ENCODE measurements around the gene IRF6. TPM values are rescaled to one million over a fixed set of nuclear protein-coding genes. Genes with fewer than 3 reads are reported as not detected.

IRF6 gene
- total RNA-seq, 1 experiment from 2014 or later = 17.2 TPM

GRCh38 chr1:209748620-209749019, 57.3 kb downstream of the IRF6 start:
- H3K27ac Mint-ChIP-seq = no peak overlapping the region
- H3K36me3 Mint-ChIP-seq = no peaks in the 10 kb centered on the region
- no peak overlapping the region for H3K4me3 Mint-ChIP-seq
- H3K27me3 Mint-ChIP-seq (ENCODE audit: low read depth) = peaks cover 22% of the 10 kb centered on the region
- no peak for TF ChIP-seq NR2C2 (CRISPR knock-in tag; IDR thresholded peaks at IDR 0.05)
- TF ChIP-seq ZMAT4 (CRISPR knock-in tag; IDR thresholded peaks at IDR 0.05) = no peak
- TF ChIP-seq NFE2L1 (CRISPR knock-in tag; IDR thresholded peaks at IDR 0.05) = no peak
- TF ChIP-seq ATF1 (CRISPR knock-in tag; IDR thresholded peaks at IDR 0.05) = no peak
- no peak for TF ChIP-seq CREB1 (CRISPR knock-in tag; IDR thresholded peaks at IDR 0.05)
- no peak for TF ChIP-seq HMGA2 (CRISPR knock-in tag; IDR thresholded peaks at IDR 0.05)
- TF ChIP-seq CTCF (IDR thresholded peaks at IDR 0.05) = no peak
- TF ChIP-seq TCF7 (CRISPR knock-in tag; IDR thresholded peaks at IDR 0.05; ENCODE audit: low read depth) = no peak
- TF ChIP-seq FOXP1 (CRISPR knock-in tag; IDR thresholded peaks at IDR 0.05; ENCODE audit: borderline replicate concordance) = no peak
- no peak for TF ChIP-seq NFYB (CRISPR knock-in tag; conservative IDR thresholded peaks at IDR 0.05; ENCODE audit: low read depth)
- H3K4me1 Mint-ChIP-seq = peaks cover 10% of the 10 kb centered on the region
- no peak for ATAC-seq
- DNase-seq (ENCODE audit: low spot score) = peak; percentile 35
- H3K9me3 Mint-ChIP-seq = no peaks in the 10 kb centered on the region
- CTCF ChIA-PET = interaction anchor here (0.7 to 2.1 kb wide), 31 partner anchors 9 to 596 kb away, joined by 3 to 15 read pairs (median 5); partner anchors contain the start of genes C1orf74, G0S2, IRF6 and LAMB3
- POLR2A ChIA-PET = no interaction called here

- POLR2A ChIA-PET = no interaction called here
- H3K27me3 Mint-ChIP-seq (ENCODE audit: low read depth) = peaks cover 23% of the 10 kb centered on the region
- CTCF ChIA-PET = interaction anchor here (0.5 to 2.1 kb wide), 35 partner anchors 8 to 235 kb away, joined by 3 to 15 read pairs (median 4); partner anchors contain the start of genes C1orf74, G0S2, IRF6 and LAMB3
- peak; percentile 85 for TF ChIP-seq MAX (CRISPR knock-in tag; IDR thresholded peaks at IDR 0.05)
- TF ChIP-seq ZNF232 (CRISPR knock-in tag; IDR thresholded peaks at IDR 0.05) = peak; percentile 65; the same call in 1 of the 2 replicates
- peak; percentile 24; the same call in 1 of the 2 replicates for TF ChIP-seq TEAD1 (CRISPR knock-in tag; IDR thresholded peaks at IDR 0.05)
- peak; percentile 50; the same call in 1 of the 2 replicates for TF ChIP-seq FOXP1 (CRISPR knock-in tag; IDR thresholded peaks at IDR 0.05; ENCODE audit: borderline replicate concordance)
- TF ChIP-seq JUN (CRISPR knock-in tag; IDR thresholded peaks at IDR 0.05) = no peak
- TF ChIP-seq CDX4 (CRISPR knock-in tag; IDR thresholded peaks at IDR 0.05; ENCODE audit: borderline replicate concordance) = no peak
- 0 out of 2 replicates have a peak, but pooled peaks have one; percentile 40 for TF ChIP-seq E2F5 (CRISPR knock-in tag; IDR thresholded peaks at IDR 0.05)
- TF ChIP-seq FOXK1 (CRISPR knock-in tag; IDR thresholded peaks at IDR 0.05) = 0 out of 2 replicates have a peak, but pooled peaks have one; percentile 34
- TF ChIP-seq SP1 (CRISPR knock-in tag; conservative IDR thresholded peaks at IDR 0.05) = 0 out of 2 replicates have a peak, but pooled peaks have one; percentile 55
- no peak for TF ChIP-seq PRRX2 (CRISPR knock-in tag; IDR thresholded peaks at IDR 0.05)
- TF ChIP-seq ELF4 (CRISPR knock-in tag; IDR thresholded peaks at IDR 0.05; ENCODE audit: low read depth) = no peak
- TF ChIP-seq CTCF (IDR thresholded peaks at IDR 0.05) = peak; percentile 96
- no peak for TF ChIP-seq EMX1 (CRISPR knock-in tag; IDR thresholded peaks at IDR 0.05)
- no peak for TF ChIP-seq GTF2I (CRISPR knock-in tag; conservative IDR thresholded peaks at IDR 0.05)
- TF ChIP-seq ATF3 (CRISPR knock-in tag; conservative IDR thresholded peaks at IDR 0.05) = peak; percentile 71; the same call in 1 of the 2 replicates
- TF ChIP-seq HMGXB4 (CRISPR knock-in tag; IDR thresholded peaks at IDR 0.05) = peak; percentile 90
- peak; percentile 78; the same call in 1 of the 2 replicates for TF ChIP-seq CREM (CRISPR knock-in tag; IDR thresholded peaks at IDR 0.05)
- TF ChIP-seq USF1 (CRISPR knock-in tag; IDR thresholded peaks at IDR 0.05) = no peak
Observed at GRCh38 chr1:209747580-209748262, 58.2 kb downstream of the IRF6 start.

More at GRCh38 chr1:209747580-209748262, 58.2 kb downstream of the IRF6 start:
- Mint-ChIP-seq H3K36me3 (no peaks in the 10 kb centered on the region), H3K4me3 (peak overlapping the region; percentile 51), H3K27ac (no peak overlapping the region), H3K4me1 (peaks cover 10% of the 10 kb centered on the region), H3K9me3 (no peaks in the 10 kb centered on the region)
- ATAC-seq (peak; percentile 99), DNase-seq (ENCODE audit: low spot score) (peak; percentile 99)
